Nephron (organoid): Measurements from ENCODE around the gene DCP1A.

Experiments used
- H3K27ac Mint-ChIP-seq, 3 experiments: 2 replicates each; pipeline ENCODE4 v1.8.0; 2020; ENCODE audit warnings: mixed read lengths in 3 of 3, mild to moderate bottlenecking in 2 of 3, moderate library complexity in 1 of 3
- H3K27me3 Mint-ChIP-seq: 2 replicates; pipeline ENCODE4 v1.8.0; 2021; ENCODE audit warnings: low read depth, mild to moderate bottlenecking, moderate library complexity, mixed read lengths
- H3K36me3 Mint-ChIP-seq: 2 replicates; pipeline ENCODE4 v1.8.0; 2020; ENCODE audit warnings: low read depth, mixed read lengths
- H3K4me1 Mint-ChIP-seq: 2 replicates; pipeline ENCODE4 v1.8.0; 2020; ENCODE audit warnings: mixed read lengths
- H3K4me3 Mint-ChIP-seq, 3 experiments: 2 replicates each; pipeline ENCODE4 v1.8.0; 2020; ENCODE audit warnings: mild to moderate bottlenecking in 3 of 3, mixed read lengths in 3 of 3, moderate library complexity in 2 of 3
- H3K9me3 Mint-ChIP-seq: 2 replicates; pipeline ENCODE4 v1.8.0; 2020; ENCODE audit warnings: mixed read lengths
- CTCF ChIP-seq, 3 experiments: fragments of 200-600 bp; sonication (generic); IDR thresholded peaks; one replicate each; pipeline ENCODE4 v1.5.0; 2021; ENCODE audit warnings: antibody characterized with exemption in 3 of 3; ENCODE audit not compliant: unreplicated experiment in 3 of 3

Gene DCP1A

GRCh38 chr3:53235545-53235944 is 111.8 kb downstream of the DCP1A start:
- Mint-ChIP-seq H3K27me3 (no peaks in the 10 kb centered on the region), H3K4me1 (peaks cover 25% of the 10 kb centered on the region), H3K36me3 (peaks cover 42% of the 10 kb centered on the region), H3K27ac (peak overlapping the region; percentile 56 to 72 (median 66)), H3K9me3 (no peaks in the 10 kb centered on the region), H3K4me3 (no peak overlapping the region)
- no peak for TF ChIP-seq CTCF (IDR thresholded peaks at IDR 0.05; ENCODE audit: unreplicated experiment in 3 of 3)

- no peaks in the 10 kb centered on the region for H3K27me3 Mint-ChIP-seq
Measured at GRCh38 chr3:53234841-53235232, 112.5 kb downstream of the DCP1A start.

GRCh38 chr3:53234130-53234840 is 113.1 kb downstream of the DCP1A start:
- Mint-ChIP-seq H3K4me1 (peaks cover 21% of the 10 kb centered on the region), H3K9me3 (no peaks in the 10 kb centered on the region), H3K36me3 (peaks cover 34% of the 10 kb centered on the region), H3K27me3 (no peaks in the 10 kb centered on the region), H3K4me3 (no peak overlapping the region), H3K27ac (no peak overlapping the region)
- no peak for TF ChIP-seq CTCF (IDR thresholded peaks at IDR 0.05; ENCODE audit: unreplicated experiment in 3 of 3)

More at GRCh38 chr3:53234841-53235232, 112.5 kb downstream of the DCP1A start:
- Mint-ChIP-seq H3K36me3 (peaks cover 39% of the 10 kb centered on the region), H3K27ac (peak overlapping the region in 1 of 3 experiments; percentile 56), H3K9me3 (no peaks in the 10 kb centered on the region), H3K4me1 (peaks cover 23% of the 10 kb centered on the region), H3K4me3 (no peak overlapping the region)
- TF ChIP-seq CTCF (IDR thresholded peaks at IDR 0.05; ENCODE audit: unreplicated experiment in 3 of 3): no peak
